ENCODE measurements around the gene USP5.

Gene USP5

GRCh38 chr12:6896846-6897435 lies 45.0 kb downstream of the USP5 start:
- DNase-seq (ENCODE audit: low spot score), result no peak
- in situ Hi-C loops (cut with MboI; ENCODE audit: low sequenced_read_pairs, unreplicated experiment), result no loop called here
- no peak for TF ChIP-seq CTCF (IDR thresholded peaks at IDR 0.05; ENCODE audit: borderline replicate concordance, control extremely low read depth, extremely low read depth, insufficient read depth, missing control alignments)

- in situ Hi-C loops (cut with MboI; ENCODE audit: low sequenced_read_pairs, unreplicated experiment), result no loop called here
- TF ChIP-seq CTCF (IDR thresholded peaks at IDR 0.05; ENCODE audit: borderline replicate concordance, control extremely low read depth, extremely low read depth, insufficient read depth, missing control alignments), result no peak
- DNase-seq (ENCODE audit: low spot score), result no peak
These were observed 47.5 kb downstream of the USP5 start for GRCh38 chr12:6899427-6899826.

GRCh38 chr12:6899837-6900519 lies 48.0 kb downstream of the USP5 start:
- TF ChIP-seq CTCF (IDR thresholded peaks at IDR 0.05; ENCODE audit: borderline replicate concordance, control extremely low read depth, extremely low read depth, insufficient read depth, missing control alignments), result no peak
- in situ Hi-C loops (cut with MboI; ENCODE audit: low sequenced_read_pairs, unreplicated experiment), result no loop called here
- no peak for DNase-seq (ENCODE audit: low spot score)

- DNase-seq (ENCODE audit: low spot score), result no peak
- TF ChIP-seq CTCF (IDR thresholded peaks at IDR 0.05; ENCODE audit: borderline replicate concordance, control extremely low read depth, extremely low read depth, insufficient read depth, missing control alignments), result no peak
- in situ Hi-C loops (cut with MboI; ENCODE audit: low sequenced_read_pairs, unreplicated experiment), result no loop called here
These were observed 50.5 kb downstream of the USP5 start for GRCh38 chr12:6902448-6902847.

- in situ Hi-C loops (cut with MboI; ENCODE audit: low sequenced_read_pairs, unreplicated experiment), result no loop called here
- no peak for DNase-seq (ENCODE audit: low spot score)
- no peak for TF ChIP-seq CTCF (IDR thresholded peaks at IDR 0.05; ENCODE audit: borderline replicate concordance, control extremely low read depth, extremely low read depth, insufficient read depth, missing control alignments)
These were observed 51.8 kb downstream of the USP5 start for GRCh38 chr12:6903722-6904121.

GRCh38 chr12:6904280-6905276 lies 52.6 kb downstream of the USP5 start, which contains the start of gene LRRC23:
Gene LRRC23 (plus strand): TSS chr12:6904822. CDS start chr12:6905634, 812 bp downstream.
- TF ChIP-seq CTCF (IDR thresholded peaks at IDR 0.05; ENCODE audit: borderline replicate concordance, control extremely low read depth, extremely low read depth, insufficient read depth, missing control alignments), result no peak
- in situ Hi-C loops (cut with MboI; ENCODE audit: low sequenced_read_pairs, unreplicated experiment), result no loop called here
- peak; percentile 94 for DNase-seq (ENCODE audit: low spot score)

All from GM13976 (cell line).